ENCODE measurements around the gene NHEJ1. TPM values are rescaled to one million over a fixed set of nuclear protein-coding genes. Genes with fewer than 3 reads are reported as not detected.

NHEJ1 gene
- polyA plus RNA-seq, 1 experiment, result 24.1 TPM

DNA sequence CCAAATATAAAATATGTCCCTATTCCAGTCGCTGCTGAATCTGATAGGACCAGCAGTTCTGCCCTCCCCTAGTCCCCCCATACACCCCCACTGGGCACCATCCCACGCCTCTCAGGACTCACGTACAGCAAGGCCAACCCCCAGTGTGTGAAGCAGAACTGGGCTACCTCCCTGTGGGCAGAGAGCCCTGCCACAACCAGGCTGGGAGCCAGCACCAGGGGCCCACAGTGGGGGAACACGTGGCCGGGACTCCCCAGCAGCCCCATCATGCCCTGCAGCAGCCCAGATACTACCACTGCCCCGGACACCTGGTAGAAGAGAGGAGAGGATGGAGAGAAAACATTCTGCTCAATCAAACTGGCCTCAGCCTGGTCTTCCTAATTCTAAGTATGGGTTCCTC, 7.9 kb upstream of the NHEJ1 start:
- no peak for DNase-seq (ENCODE audit: low read depth)
- Histone ChIP-seq H3K36me3 (ENCODE audit: control insufficient read depth, insufficient read depth, low read length) (peaks cover 11% of the 10 kb centered on the region), H3K27me3 (ENCODE audit: control insufficient read depth, insufficient read depth, low read length) (no peaks in the 10 kb centered on the region), H3K4me3 (ENCODE audit: low read depth, low read length) (no peak overlapping the region)
- POLR2A ChIA-PET, result no interaction called here
- no peak for TF ChIP-seq CTCF (IDR thresholded peaks at IDR 0.05; ENCODE audit: insufficient read depth, low read depth, low read length)
- CTCF ChIA-PET, result interaction anchor here (1.0 to 5.4 kb wide), 2 partner anchors 9 to 130 kb away, joined by 3 to 45 read pairs; no protein-coding TSS in a partner anchor

DNA sequence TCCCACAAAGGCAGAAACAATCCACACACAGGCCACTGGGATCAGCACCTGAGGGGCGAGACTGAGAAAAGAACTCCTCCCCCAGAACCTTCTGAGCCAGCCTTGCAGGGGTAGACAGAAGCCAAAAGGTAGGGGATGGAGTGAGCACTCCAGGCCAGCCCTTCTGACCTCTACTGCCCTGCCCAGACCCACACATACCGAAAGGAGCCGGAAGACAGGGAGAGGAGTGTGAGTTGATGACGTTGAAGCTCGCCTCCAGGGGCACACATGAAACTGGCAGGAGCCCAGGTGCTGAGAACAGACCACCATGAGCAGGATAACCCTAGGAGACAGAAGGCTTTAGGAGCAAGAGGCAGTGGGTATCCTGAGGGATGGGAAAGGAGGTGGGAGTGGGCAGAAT, 7.4 kb upstream of the NHEJ1 start:
- no peak for DNase-seq (ENCODE audit: low read depth)
- Histone ChIP-seq H3K4me3 (ENCODE audit: low read depth, low read length) (no peak overlapping the region), H3K36me3 (ENCODE audit: control insufficient read depth, insufficient read depth, low read length) (peaks cover 8% of the 10 kb centered on the region), H3K27me3 (ENCODE audit: control insufficient read depth, insufficient read depth, low read length) (no peaks in the 10 kb centered on the region)
- ChIA-PET CTCF (interaction anchor here (1.0 kb wide), 1 partner anchor 8 kb away, joined by 3 read pairs; no protein-coding TSS in a partner anchor), POLR2A (no interaction called here)
- no peak for TF ChIP-seq CTCF (IDR thresholded peaks at IDR 0.05; ENCODE audit: insufficient read depth, low read depth, low read length)

DNA sequence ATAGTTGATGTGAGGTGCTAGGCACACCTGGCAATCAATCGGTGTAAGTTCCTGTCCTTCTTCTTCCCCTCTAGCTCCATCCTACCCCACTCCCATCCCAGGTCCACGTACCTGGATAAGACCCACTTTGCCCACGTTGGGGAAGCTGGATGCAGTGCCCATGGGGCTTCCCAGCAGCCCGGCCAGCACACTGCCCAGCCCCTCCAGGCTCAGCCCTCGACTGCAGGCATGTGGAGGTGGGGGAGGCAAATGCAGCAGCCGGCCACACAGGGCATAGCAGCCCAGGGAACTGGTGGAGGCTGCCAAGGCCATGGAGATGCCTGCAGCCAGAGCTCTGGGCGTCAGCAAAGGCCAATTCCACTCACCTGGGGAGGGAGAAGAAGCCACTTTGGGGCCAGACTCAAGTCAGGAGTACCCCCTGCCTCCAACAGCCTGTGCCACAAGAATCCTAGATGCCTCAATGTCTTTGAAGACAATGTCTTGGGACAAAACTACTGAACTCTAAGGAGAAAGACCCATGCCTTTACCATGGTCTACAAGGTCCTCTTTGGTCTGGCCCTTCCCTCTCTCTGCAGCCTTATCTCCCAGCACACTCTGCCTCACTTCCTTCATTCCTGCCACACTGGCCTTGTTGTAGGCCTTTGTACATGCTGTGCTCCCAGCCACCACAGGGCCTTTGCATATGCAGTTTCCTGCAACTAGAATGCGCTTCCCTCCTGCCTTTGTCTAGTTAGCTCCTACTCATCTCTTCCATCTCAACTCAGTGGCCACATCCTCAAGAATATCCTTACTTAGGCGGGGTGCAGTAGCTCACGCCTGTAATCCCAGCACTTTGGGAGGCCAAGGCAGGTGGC, 4.7 kb upstream of the NHEJ1 start:
- no peaks in the 10 kb centered on the region; the same call in 1 of the 2 replicates for H3K36me3 ChIP-seq (ENCODE audit: control insufficient read depth, insufficient read depth, low read length)
- no peaks in the 10 kb centered on the region for H3K27me3 ChIP-seq (ENCODE audit: control insufficient read depth, insufficient read depth, low read length)
- no peak overlapping the region for H3K4me3 ChIP-seq (ENCODE audit: low read depth, low read length)
- TF ChIP-seq CTCF (IDR thresholded peaks at IDR 0.05; ENCODE audit: insufficient read depth, low read depth, low read length), result no peak
- CTCF ChIA-PET, result interaction anchor here (1.2 to 1.5 kb wide), 3 partner anchors 12 to 130 kb away, joined by 3 to 8 read pairs (median 5); partner anchors contain the start of gene ZFAND2B
- POLR2A ChIA-PET, result no interaction called here
- no peak for DNase-seq (ENCODE audit: low read depth)

GRCh38 chr2:219163156-219163555, 2.5 kb upstream of the NHEJ1 start:
- CTCF ChIA-PET, result interaction anchor here (1.0 to 1.7 kb wide), 2 partner anchors 132 to 137 kb away, joined by 3 to 5 read pairs; no protein-coding TSS in a partner anchor
- Histone ChIP-seq H3K27me3 (ENCODE audit: control insufficient read depth, insufficient read depth, low read length) (no peaks in the 10 kb centered on the region), H3K36me3 (ENCODE audit: control insufficient read depth, insufficient read depth, low read length) (no peaks in the 10 kb centered on the region; the same call in 1 of the 2 replicates), H3K4me3 (ENCODE audit: low read depth, low read length) (no peak overlapping the region)
- DNase-seq (ENCODE audit: low read depth), result no peak
- no peak for TF ChIP-seq CTCF (IDR thresholded peaks at IDR 0.05; ENCODE audit: insufficient read depth, low read depth, low read length)
- POLR2A ChIA-PET, result no interaction called here

DNA sequence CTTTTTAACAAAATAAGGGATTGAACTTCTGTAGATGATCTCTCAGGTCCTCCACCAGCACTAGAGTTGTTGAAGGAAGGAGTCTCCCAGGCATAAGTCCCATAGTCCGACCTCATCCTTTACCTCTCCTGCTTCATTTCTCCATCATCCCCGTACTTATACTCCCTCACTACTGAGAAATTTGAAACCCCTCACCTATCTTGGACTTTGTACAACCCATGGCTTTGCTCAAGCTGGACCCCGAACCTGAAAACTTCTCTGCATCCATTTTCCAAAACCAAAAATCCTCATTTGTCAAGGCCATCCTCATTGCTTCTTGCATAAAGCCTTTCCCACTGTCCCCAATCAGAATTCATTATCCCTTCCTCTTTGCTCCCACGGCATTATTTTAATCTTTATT, 482 bp upstream of the NHEJ1 start:
- ChIA-PET POLR2A (no interaction called here), CTCF (no interaction called here)
- no peak for DNase-seq (ENCODE audit: low read depth)
- Histone ChIP-seq H3K4me3 (ENCODE audit: low read depth, low read length) (peak overlapping the region; percentile 73), H3K27me3 (ENCODE audit: control insufficient read depth, insufficient read depth, low read length) (no peaks in the 10 kb centered on the region), H3K36me3 (ENCODE audit: control insufficient read depth, insufficient read depth, low read length) (no peaks in the 10 kb centered on the region; the same call in 1 of the 2 replicates)
- TF ChIP-seq CTCF (IDR thresholded peaks at IDR 0.05; ENCODE audit: insufficient read depth, low read depth, low read length), result no peak
